Mammary epithelial cell (primary cell): Measurements from ENCODE around the gene CD7.

Experiments used
- EZH2 ChIP-seq: IDR thresholded peaks from 2 replicates; pipeline ENCODE4 v1.6.1; 2012; ENCODE audit warnings: low read length, inconsistent platforms, borderline replicate concordance
- TF ChIP-seq, protein P1 (sequence below), 2 donors: IDR thresholded peaks in 1 of 2; conservative IDR thresholded peaks in 1 of 2; 2 replicates each; pipeline ENCODE4 v1.5.1; 2011 to 2012; ENCODE audit warnings: inconsistent platforms in 2 of 2, low read length in 2 of 2, mild to moderate bottlenecking in 2 of 2, control low read depth in 1 of 2, low read depth in 1 of 2; ENCODE audit not compliant: insufficient read depth in 1 of 2; ENCODE audit errors: extremely low read depth in 1 of 2

DNA sequence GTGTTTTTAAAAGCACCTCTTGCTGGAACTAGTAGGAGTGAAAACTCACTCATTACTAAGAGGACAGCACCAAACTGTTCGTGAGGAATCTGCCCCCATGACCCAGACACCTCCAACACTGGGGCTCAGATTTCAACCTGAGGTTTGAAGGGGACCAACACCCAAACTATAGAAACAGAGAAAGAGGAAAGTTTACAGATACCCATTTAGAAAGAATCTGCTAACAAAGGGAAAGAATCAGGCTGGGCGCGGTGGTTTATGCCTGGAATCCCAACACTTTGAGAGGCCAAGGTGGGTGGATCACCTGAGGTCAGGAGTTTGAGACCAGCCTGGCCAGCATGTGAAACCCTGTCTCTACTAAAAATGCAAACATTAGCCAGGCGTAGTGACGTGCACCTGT lies 40.5 kb downstream of the CD7 start:
- TF ChIP-seq, protein P1, sequence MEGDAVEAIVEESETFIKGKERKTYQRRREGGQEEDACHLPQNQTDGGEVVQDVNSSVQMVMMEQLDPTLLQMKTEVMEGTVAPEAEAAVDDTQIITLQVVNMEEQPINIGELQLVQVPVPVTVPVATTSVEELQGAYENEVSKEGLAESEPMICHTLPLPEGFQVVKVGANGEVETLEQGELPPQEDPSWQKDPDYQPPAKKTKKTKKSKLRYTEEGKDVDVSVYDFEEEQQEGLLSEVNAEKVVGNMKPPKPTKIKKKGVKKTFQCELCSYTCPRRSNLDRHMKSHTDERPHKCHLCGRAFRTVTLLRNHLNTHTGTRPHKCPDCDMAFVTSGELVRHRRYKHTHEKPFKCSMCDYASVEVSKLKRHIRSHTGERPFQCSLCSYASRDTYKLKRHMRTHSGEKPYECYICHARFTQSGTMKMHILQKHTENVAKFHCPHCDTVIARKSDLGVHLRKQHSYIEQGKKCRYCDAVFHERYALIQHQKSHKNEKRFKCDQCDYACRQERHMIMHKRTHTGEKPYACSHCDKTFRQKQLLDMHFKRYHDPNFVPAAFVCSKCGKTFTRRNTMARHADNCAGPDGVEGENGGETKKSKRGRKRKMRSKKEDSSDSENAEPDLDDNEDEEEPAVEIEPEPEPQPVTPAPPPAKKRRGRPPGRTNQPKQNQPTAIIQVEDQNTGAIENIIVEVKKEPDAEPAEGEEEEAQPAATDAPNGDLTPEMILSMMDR (conservative IDR thresholded peaks at IDR 0.05 in 1 of 2, IDR thresholded peaks at IDR 0.05 in 1 of 2; ENCODE audit: extremely low read depth in 1 of 2, insufficient read depth in 1 of 2, low read depth in 1 of 2, low read length in 2 of 2), result no peak
- TF ChIP-seq EZH2, result no peak
